GM11168 (cell line): ENCODE measurements around the gene PLA1A.

Experiments
- in situ Hi-C: fragments of 300-500 bp; cut with MboI; formaldehyde crosslinking; loops from one replicate; pipeline ENCODE4 v1.12.0; 2022; ENCODE audit warnings: low sequenced_read_pairs; ENCODE audit not compliant: unreplicated experiment

Gene PLA1A

GRCh38 chr3:119602676-119603075 lies 5.0 kb downstream of the PLA1A start:
- in situ Hi-C loops: no loop called here

- in situ Hi-C loops: no loop called here
These were observed 7.2 kb downstream of the PLA1A start for GRCh38 chr3:119604878-119605277.

GRCh38 chr3:119608405-119609000 lies 10.8 kb downstream of the PLA1A start:
- in situ Hi-C loops: no loop called here

GRCh38 chr3:119609301-119609700 lies 11.6 kb downstream of the PLA1A start:
- in situ Hi-C loops: no loop called here

- in situ Hi-C loops: no loop called here
These were observed 14.0 kb downstream of the PLA1A start for GRCh38 chr3:119611664-119612063.

GRCh38 chr3:119613201-119613600 lies 15.5 kb downstream of the PLA1A start:
- in situ Hi-C loops: no loop called here

GRCh38 chr3:119613872-119614271 lies 16.2 kb downstream of the PLA1A start:
- in situ Hi-C loops: no loop called here

- in situ Hi-C loops: no loop called here
These were observed 18.4 kb downstream of the PLA1A start for GRCh38 chr3:119616056-119616455.

- in situ Hi-C loops: no loop called here
These were observed 21.4 kb downstream of the PLA1A start for GRCh38 chr3:119619094-119619493.

- in situ Hi-C loops: no loop called here
These were observed 23.2 kb downstream of the PLA1A start for GRCh38 chr3:119620899-119621298.

- in situ Hi-C loops: no loop called here
These were observed 26.5 kb downstream of the PLA1A start for GRCh38 chr3:119624002-119624720.

GRCh38 chr3:119625451-119626153 lies 27.9 kb downstream of the PLA1A start:
- in situ Hi-C loops: no loop called here

GRCh38 chr3:119626196-119626595 lies 28.5 kb downstream of the PLA1A start:
- in situ Hi-C loops: no loop called here

GRCh38 chr3:119627461-119627860 lies 29.8 kb downstream of the PLA1A start:
- in situ Hi-C loops: no loop called here

GRCh38 chr3:119628390-119628789 lies 30.7 kb downstream of the PLA1A start:
- in situ Hi-C loops: no loop called here

GRCh38 chr3:119628816-119629445 lies 31.2 kb downstream of the PLA1A start:
- in situ Hi-C loops: no loop called here

- in situ Hi-C loops: no loop called here
These were observed 32.6 kb downstream of the PLA1A start for GRCh38 chr3:119630128-119630879.

GRCh38 chr3:119630880-119631329 lies 33.2 kb downstream of the PLA1A start:
- in situ Hi-C loops: no loop called here

GRCh38 chr3:119631516-119631915 lies 33.8 kb downstream of the PLA1A start:
- in situ Hi-C loops: no loop called here

- in situ Hi-C loops: no loop called here
These were observed 34.5 kb downstream of the PLA1A start for GRCh38 chr3:119632216-119632615.
